ENCODE results near the gene DPYSL4. TPM values are rescaled to one million over a fixed set of nuclear protein-coding genes. Genes with fewer than 3 reads are reported as not detected.
"Not testable (repeated sequence)": the region's sequence is repeated elsewhere in the genome, so short reads cannot be mapped to it uniquely, and the experiment has no call there.

The DPYSL4 gene
- total RNA-seq, 6 donors from 2014 or later = 0.11 to 2.2 (median 0.79) TPM; not detected in 1

- Histone ChIP-seq H3K27me3 (no peaks in the 10 kb centered on the region), H3K4me3 (no peak overlapping the region), H3K27ac (no peak overlapping the region), H3K36me3 (peaks cover 0 to 1% (median 0%) of the 10 kb centered on the region in 4 donors), H3K9me3 (peaks cover 0 to 22% (median 4%) of the 10 kb centered on the region in 4 donors), H3K4me1 (peaks cover 0 to 8% (median 0%) of the 10 kb centered on the region in 4 donors)
- 93 to 96% methylated on average over 9 of the region's 9 CpGs for WGBS, 2 donors
- ATAC-seq (ENCODE audit: low FRiP score in 2 of 2) = no peak
- peak in 1 of 2 donors; percentile 63 for DNase-seq
- no peak for TF ChIP-seq POLR2AphosphoS5 (IDR thresholded peaks at IDR 0.05)
- TF ChIP-seq EP300 (IDR thresholded peaks at IDR 0.05) = no peak
- no peak for TF ChIP-seq POLR2A (IDR thresholded peaks at IDR 0.05)
- TF ChIP-seq CTCF (IDR thresholded peaks at IDR 0.05) = no peak
Measured at GRCh38 chr10:132220061-132220460, 33.3 kb downstream of the DPYSL4 start.

- not testable (repeated sequence) for H3K27ac ChIP-seq; H3K36me3 ChIP-seq; ATAC-seq (ENCODE audit: low FRiP score in 2 of 2); H3K4me3 ChIP-seq; H3K27me3 ChIP-seq; H3K4me1 ChIP-seq
- H3K9me3 ChIP-seq = peaks cover 0 to 15% (median 4%) of the 10 kb centered on the region in 4 donors
- WGBS, 2 donors = 87 to 97% methylated on average over 14 to 18 of the region's 18 CpGs
- peak in 1 of 2 donors; percentile 59 for DNase-seq
Measured at GRCh38 chr10:132220996-132221395, 34.2 kb downstream of the DPYSL4 start.

- H3K36me3 ChIP-seq = peaks cover 0 to 5% (median 2%) of the 10 kb centered on the region in 4 donors
- H3K27me3 ChIP-seq = no peaks in the 10 kb centered on the region
- peak in 1 of 2 donors; percentile 85 for DNase-seq
- H3K4me3 ChIP-seq = no peak overlapping the region
- WGBS, 2 donors = 77 to 93% methylated on average over 8 to 21 of the region's 21 CpGs
- no peak for ATAC-seq (ENCODE audit: low FRiP score in 2 of 2)
- no peak overlapping the region for H3K27ac ChIP-seq
- H3K9me3 ChIP-seq = no peaks in the 10 kb centered on the region
- peaks cover 0 to 8% (median 0%) of the 10 kb centered on the region in 4 donors for H3K4me1 ChIP-seq
- TF ChIP-seq EP300 (IDR thresholded peaks at IDR 0.05) (no peak), CTCF (IDR thresholded peaks at IDR 0.05) (no peak), POLR2A (IDR thresholded peaks at IDR 0.05) (no peak), POLR2AphosphoS5 (IDR thresholded peaks at IDR 0.05) (no peak)
Measured at GRCh38 chr10:132222726-132223125, 36.0 kb downstream of the DPYSL4 start.

GRCh38 chr10:132223156-132223590 lies 36.4 kb downstream of the DPYSL4 start:
- ATAC-seq (ENCODE audit: low FRiP score in 2 of 2) (peak; percentile 77 to 89), DNase-seq (peak; percentile 82 to 92)
- TF ChIP-seq CTCF (IDR thresholded peaks at IDR 0.05) (peak; percentile 70 to 98 (median 90)), POLR2A (IDR thresholded peaks at IDR 0.05) (no peak)
- no peaks in the 10 kb centered on the region for H3K9me3 ChIP-seq
- no peak overlapping the region for H3K27ac ChIP-seq
- peaks cover 0 to 8% (median 0%) of the 10 kb centered on the region in 4 donors for H3K4me1 ChIP-seq
- no peaks in the 10 kb centered on the region for H3K27me3 ChIP-seq
- no peak overlapping the region for H3K4me3 ChIP-seq
- WGBS, 2 donors = 35 to 38% methylated on average over 4 to 14 of the region's 16 CpGs
- H3K36me3 ChIP-seq = peaks cover 0 to 5% (median 2%) of the 10 kb centered on the region in 4 donors

- no peaks in the 10 kb centered on the region for H3K27me3 ChIP-seq
- H3K4me1 ChIP-seq = peaks cover 0 to 8% (median 0%) of the 10 kb centered on the region in 4 donors
- no peak overlapping the region for H3K4me3 ChIP-seq
- H3K27ac ChIP-seq = no peak overlapping the region
- TF ChIP-seq EP300 (IDR thresholded peaks at IDR 0.05) = no peak
- TF ChIP-seq POLR2A (IDR thresholded peaks at IDR 0.05) = no peak
- no peak for TF ChIP-seq POLR2AphosphoS5 (IDR thresholded peaks at IDR 0.05)
- TF ChIP-seq CTCF (IDR thresholded peaks at IDR 0.05) = no peak
- peak in 1 of 2 donors; percentile 68 for DNase-seq
- no peak for ATAC-seq (ENCODE audit: low FRiP score in 2 of 2)
- H3K9me3 ChIP-seq = no peaks in the 10 kb centered on the region
- H3K36me3 ChIP-seq = peaks cover 0 to 5% (median 2%) of the 10 kb centered on the region in 4 donors
- 88 to 94% methylated on average over 7 to 16 of the region's 23 CpGs for WGBS, 2 donors
Measured at GRCh38 chr10:132223611-132224342, 37.0 kb downstream of the DPYSL4 start.

All from upper lobe of left lung (tissue), 6 donors.